ENCODE measurements around the gene COL24A1.
"Not testable (repeated sequence)": the region's sequence is repeated elsewhere in the genome, so short reads cannot be mapped to it uniquely, and the experiment has no call there.

Gene COL24A1

GRCh38 chr1:85892366-85892765 lies 264.2 kb downstream of the COL24A1 start:
- DNase-seq (ENCODE audit: low read depth in 2 of 2) = no peak

GRCh38 chr1:85889870-85890269 lies 266.7 kb downstream of the COL24A1 start:
- DNase-seq (ENCODE audit: low read depth in 2 of 2) = no peak

- no peak for DNase-seq (ENCODE audit: low read depth in 2 of 2)
These were observed 267.7 kb downstream of the COL24A1 start for GRCh38 chr1:85888921-85889320.

- DNase-seq (ENCODE audit: low read depth in 2 of 2) = no peak
These were observed 272.1 kb downstream of the COL24A1 start for GRCh38 chr1:85884372-85885035.

- DNase-seq (ENCODE audit: low read depth in 2 of 2) = no peak
These were observed 289.4 kb downstream of the COL24A1 start for GRCh38 chr1:85867189-85867588.

- no peak for DNase-seq (ENCODE audit: low read depth in 2 of 2)
These were observed 291.4 kb downstream of the COL24A1 start for GRCh38 chr1:85865213-85865612.

GRCh38 chr1:85864727-85865126 lies 291.8 kb downstream of the COL24A1 start:
- no peak for DNase-seq (ENCODE audit: low read depth in 2 of 2)

GRCh38 chr1:85863639-85864038 lies 292.9 kb downstream of the COL24A1 start:
- not testable (repeated sequence) for DNase-seq (ENCODE audit: low read depth in 2 of 2)

- DNase-seq (ENCODE audit: low read depth in 2 of 2) = no peak
These were observed 294.1 kb downstream of the COL24A1 start for GRCh38 chr1:85862456-85862855.

- no peak for DNase-seq (ENCODE audit: low read depth in 2 of 2)
These were observed 298.6 kb downstream of the COL24A1 start for GRCh38 chr1:85857991-85858390.

- no peak for DNase-seq (ENCODE audit: low read depth in 2 of 2)
These were observed 306.3 kb downstream of the COL24A1 start for GRCh38 chr1:85850238-85850637.

- DNase-seq (ENCODE audit: low read depth in 2 of 2) = no peak
These were observed 306.9 kb downstream of the COL24A1 start for GRCh38 chr1:85849660-85850059.

- DNase-seq (ENCODE audit: low read depth in 2 of 2) = no peak
These were observed 309.2 kb downstream of the COL24A1 start for GRCh38 chr1:85847356-85847755.

- DNase-seq (ENCODE audit: low read depth in 2 of 2) = no peak
These were observed 309.9 kb downstream of the COL24A1 start for GRCh38 chr1:85846706-85847105.

- no peak for DNase-seq (ENCODE audit: low read depth in 2 of 2)
These were observed 317.1 kb downstream of the COL24A1 start for GRCh38 chr1:85839459-85839858.

- no peak for DNase-seq (ENCODE audit: low read depth in 2 of 2)
These were observed 318.3 kb downstream of the COL24A1 start for GRCh38 chr1:85838238-85838637.

GRCh38 chr1:85836736-85837135 lies 319.8 kb downstream of the COL24A1 start:
- DNase-seq (ENCODE audit: low read depth in 2 of 2) = no peak

GRCh38 chr1:85833165-85833564 lies 323.4 kb downstream of the COL24A1 start:
- not testable (repeated sequence) for DNase-seq (ENCODE audit: low read depth in 2 of 2)

GRCh38 chr1:85830837-85831236 lies 325.7 kb downstream of the COL24A1 start:
- no peak for DNase-seq (ENCODE audit: low read depth in 2 of 2)

GRCh38 chr1:85824066-85824840 lies 332.3 kb downstream of the COL24A1 start:
- DNase-seq (ENCODE audit: low read depth in 2 of 2) = no peak

GRCh38 chr1:85822696-85823095 lies 333.9 kb downstream of the COL24A1 start:
- no peak for DNase-seq (ENCODE audit: low read depth in 2 of 2)

GRCh38 chr1:85818371-85818770 lies 338.2 kb downstream of the COL24A1 start:
- DNase-seq (ENCODE audit: low read depth in 2 of 2) = no peak

- DNase-seq (ENCODE audit: low read depth in 2 of 2) = no peak
These were observed 340.0 kb downstream of the COL24A1 start for GRCh38 chr1:85816606-85817005.

Data from stimulated activated CD8-positive, alpha-beta memory T cell treated with anti-CD3 and anti-CD28 coated beads, Interleukin-2, amount 100 ng/mL, for 48 hours (primary cell).